ENCODE results near the gene ZFPL1.

The ZFPL1 gene

DNA sequence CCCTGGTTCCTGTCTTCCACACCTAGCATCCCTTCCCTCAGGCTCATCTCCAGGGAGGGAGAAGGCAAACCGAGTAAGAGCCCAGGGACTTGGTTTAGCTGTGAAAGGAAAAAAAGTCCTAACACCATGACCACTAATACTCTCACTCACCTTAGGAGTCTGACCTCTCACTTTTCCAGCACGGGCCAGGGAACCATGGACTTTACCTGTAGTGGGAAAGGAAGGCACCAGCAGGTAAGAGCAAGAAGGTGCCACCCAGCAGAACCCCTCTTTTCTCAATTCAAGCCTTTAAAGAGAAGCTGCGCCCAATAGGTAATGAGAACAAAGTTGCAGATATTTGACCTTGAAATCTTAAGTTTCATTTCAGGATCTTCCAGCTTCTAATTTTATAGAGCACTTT, 36.8 kb downstream of the ZFPL1 start:
- no peak for DNase-seq (ENCODE audit: extremely low read depth, low read depth)
- TF ChIP-seq, protein P1, sequence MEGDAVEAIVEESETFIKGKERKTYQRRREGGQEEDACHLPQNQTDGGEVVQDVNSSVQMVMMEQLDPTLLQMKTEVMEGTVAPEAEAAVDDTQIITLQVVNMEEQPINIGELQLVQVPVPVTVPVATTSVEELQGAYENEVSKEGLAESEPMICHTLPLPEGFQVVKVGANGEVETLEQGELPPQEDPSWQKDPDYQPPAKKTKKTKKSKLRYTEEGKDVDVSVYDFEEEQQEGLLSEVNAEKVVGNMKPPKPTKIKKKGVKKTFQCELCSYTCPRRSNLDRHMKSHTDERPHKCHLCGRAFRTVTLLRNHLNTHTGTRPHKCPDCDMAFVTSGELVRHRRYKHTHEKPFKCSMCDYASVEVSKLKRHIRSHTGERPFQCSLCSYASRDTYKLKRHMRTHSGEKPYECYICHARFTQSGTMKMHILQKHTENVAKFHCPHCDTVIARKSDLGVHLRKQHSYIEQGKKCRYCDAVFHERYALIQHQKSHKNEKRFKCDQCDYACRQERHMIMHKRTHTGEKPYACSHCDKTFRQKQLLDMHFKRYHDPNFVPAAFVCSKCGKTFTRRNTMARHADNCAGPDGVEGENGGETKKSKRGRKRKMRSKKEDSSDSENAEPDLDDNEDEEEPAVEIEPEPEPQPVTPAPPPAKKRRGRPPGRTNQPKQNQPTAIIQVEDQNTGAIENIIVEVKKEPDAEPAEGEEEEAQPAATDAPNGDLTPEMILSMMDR (IDR thresholded peaks at IDR 0.05; ENCODE audit: low read depth, low read length) = no peak

DNA sequence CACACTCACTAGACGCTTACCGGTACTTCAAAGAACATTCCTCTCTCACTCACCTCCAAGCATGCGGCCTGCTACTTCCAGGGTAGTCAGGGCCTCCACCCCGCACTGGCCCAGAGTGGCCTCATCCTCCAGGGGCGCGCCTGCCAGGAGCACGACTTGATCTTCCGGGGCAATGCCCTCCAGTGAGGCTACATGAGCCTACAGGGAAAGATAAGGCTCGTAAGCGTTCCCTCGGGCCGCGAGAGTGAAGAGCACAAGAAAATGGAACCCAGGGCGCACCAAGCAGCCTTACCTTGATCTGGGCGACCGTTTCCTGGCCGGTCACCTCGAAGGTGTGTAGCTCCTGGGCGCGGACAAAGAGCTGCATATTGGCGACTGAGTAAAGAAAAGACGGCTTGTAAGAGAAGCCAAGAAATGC, 37.4 kb downstream of the ZFPL1 start:
- DNase-seq (ENCODE audit: extremely low read depth, low read depth) = no peak
- TF ChIP-seq, protein P1 (IDR thresholded peaks at IDR 0.05; ENCODE audit: low read depth, low read length) = no peak

DNA sequence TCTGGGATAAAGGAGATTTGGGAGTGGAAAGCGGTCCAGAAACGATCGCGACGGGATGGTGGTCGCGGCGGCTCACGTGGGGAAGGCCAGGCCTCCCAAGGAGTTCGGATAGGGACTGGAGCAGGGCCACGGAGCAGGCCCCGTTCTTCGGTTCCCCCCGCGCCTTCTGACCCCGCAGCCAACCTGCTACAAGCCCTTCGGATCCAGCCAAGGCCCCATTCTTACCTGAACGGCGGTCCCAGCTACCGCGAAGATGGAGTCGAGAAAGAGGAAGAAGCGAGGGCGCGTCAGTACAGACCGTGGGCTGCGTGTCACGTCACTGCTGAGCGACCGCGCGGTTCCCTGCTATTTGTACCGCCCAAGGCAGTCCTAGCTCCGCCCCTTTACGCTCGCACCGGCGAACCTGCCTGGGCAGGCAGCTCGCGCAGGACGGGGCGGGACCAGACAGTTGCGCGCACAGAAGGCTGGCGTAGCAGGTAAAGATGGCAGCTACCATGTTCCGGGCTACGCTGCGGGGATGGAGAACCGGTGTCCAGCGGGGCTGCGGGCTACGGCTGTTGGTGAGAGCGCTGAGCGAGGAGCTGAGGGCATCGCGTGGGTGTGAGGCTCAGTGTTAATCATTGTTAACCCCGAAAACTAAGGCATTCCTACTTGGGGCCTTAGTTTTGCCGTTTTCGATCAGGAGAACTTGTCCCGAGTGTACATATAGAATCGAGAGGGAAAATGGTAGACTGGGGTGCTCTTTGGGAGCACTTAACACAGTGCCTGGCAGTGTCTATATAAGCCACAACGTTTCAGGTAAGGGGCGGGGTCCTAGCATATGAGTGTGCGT, 38.1 kb downstream of the ZFPL1 start, which contains the start of the genes FAU and MRPL49:
Gene FAU, minus strand, starts transcription at position 270 of the 832 bp plus-strand sequence. CDS start 321 bp downstream, outside the sequence.
Gene MRPL49, plus strand, starts transcription at position 457 of the 832 bp plus-strand sequence. Its CDS starts 26 bp downstream, at position 483.
- peak; percentile 88 for DNase-seq (ENCODE audit: extremely low read depth, low read depth)
- TF ChIP-seq, protein P1 (IDR thresholded peaks at IDR 0.05; ENCODE audit: low read depth, low read length) = no peak

DNA sequence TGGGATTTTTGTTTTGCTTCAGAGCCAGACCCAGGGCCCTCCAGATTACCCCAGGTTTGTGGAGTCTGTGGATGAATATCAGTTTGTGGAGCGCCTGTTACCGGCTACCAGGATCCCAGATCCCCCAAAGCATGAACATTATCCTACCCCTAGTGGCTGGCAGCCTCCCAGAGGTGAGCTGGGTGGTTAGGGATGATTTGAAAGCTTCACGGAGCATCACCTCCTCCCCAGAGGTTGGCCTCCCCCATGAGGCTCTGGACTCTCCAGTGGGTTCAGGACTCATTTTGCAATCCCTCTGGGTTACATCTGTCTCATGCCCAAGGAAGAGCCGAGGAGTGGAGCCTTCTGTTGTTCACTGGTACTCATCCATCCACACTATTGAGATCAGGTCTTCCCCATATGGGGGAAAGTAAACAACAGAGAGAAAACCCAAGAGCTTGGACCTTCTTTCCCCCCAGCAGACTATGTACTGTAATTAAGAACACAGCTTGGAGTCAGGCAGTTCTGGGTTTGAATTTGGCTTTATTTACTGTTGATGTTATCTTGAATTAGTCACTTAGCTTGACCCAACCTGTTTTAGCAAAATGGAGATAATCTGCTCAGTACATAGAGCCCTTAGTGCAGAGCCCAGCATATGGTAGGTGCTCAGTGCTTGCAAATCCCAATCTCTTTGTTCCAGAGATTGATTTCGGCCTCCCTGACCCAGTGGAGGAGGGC, 40.6 kb downstream of the ZFPL1 start:
- TF ChIP-seq, protein P1 (IDR thresholded peaks at IDR 0.05; ENCODE audit: low read depth, low read length) = no peak
- DNase-seq (ENCODE audit: extremely low read depth, low read depth) = no peak

DNA sequence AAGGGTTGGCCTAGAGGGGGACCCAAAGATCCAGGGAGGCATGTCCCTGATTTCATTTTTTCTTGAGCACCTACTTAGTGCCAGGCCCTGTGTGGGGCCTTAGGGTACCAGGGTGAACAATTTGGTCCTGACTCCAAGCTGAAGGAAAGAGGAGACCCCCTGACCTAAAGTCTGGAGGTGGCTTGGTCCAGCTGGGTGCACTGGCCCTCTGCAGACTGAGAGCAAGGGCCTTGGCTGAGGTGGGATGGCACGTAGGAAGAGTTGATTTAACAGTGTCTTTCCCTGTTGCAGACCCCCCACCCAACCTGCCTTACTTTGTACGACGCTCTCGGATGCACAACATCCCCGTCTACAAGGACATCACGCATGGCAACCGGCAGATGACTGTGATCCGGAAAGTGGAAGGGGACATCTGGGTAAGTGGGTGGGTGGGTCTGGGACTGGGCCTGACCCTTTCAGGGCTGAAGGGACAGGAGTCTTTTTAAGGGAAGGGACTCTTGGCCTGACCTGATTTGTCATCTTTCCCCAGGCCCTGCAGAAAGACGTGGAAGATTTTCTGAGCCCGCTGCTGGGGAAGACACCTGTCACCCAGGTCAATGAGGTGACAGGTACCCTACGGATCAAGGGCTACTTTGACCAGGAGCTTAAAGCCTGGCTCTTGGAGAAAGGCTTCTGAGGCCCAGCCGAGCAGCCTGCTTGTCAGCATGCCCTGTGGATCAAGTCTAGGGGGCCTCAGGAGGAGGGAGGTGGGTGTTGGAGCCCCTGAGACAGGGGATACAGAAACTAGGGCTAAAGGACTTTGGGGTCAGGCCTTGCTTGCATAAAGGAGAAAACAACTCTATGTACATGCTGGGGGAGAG, 41.4 kb downstream of the ZFPL1 start:
- TF ChIP-seq, protein P1 (IDR thresholded peaks at IDR 0.05; ENCODE audit: low read depth, low read length) = no peak
- no peak for DNase-seq (ENCODE audit: extremely low read depth, low read depth)

DNA sequence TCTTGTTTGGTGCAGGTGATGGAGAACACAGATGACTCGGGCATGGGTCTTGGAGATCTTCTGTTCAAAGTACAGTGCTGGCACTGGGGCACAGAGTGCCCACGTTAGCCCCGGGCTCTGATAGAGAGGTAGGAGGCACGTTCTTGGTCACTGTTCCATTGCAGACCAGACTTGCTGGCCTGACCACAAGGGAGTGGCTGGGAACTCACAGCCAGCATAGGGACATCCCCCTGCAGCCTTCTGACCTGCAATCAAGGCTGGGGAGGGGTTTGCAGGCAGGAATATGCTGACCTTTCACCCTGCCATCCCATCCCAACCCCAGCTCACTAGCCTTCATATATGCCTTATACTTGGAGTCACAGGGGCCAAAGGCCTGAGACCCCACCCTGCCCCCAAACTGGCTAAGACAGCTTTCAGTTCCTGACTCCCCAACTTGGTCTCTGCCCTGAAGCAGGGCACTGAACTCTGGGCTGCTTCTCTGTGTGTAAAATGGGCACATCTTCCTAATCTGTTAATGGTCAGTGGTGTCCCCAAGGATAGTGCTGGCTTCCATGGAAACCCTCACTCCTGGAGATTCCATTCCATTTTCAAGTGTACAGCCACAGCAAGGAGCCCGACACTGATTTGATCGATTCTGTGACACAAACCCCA, 42.7 kb downstream of the ZFPL1 start:
- TF ChIP-seq, protein P1 (IDR thresholded peaks at IDR 0.05; ENCODE audit: low read depth, low read length) = no peak
- no peak for DNase-seq (ENCODE audit: extremely low read depth, low read depth)
